Measurements from ENCODE around the gene ASMT. TPM values are rescaled to one million over a fixed set of nuclear protein-coding genes. Genes with fewer than 3 reads are reported as not detected.

ASMT gene
- total RNA-seq, 1 donor from 2014 or later = 0.30 TPM

DNA sequence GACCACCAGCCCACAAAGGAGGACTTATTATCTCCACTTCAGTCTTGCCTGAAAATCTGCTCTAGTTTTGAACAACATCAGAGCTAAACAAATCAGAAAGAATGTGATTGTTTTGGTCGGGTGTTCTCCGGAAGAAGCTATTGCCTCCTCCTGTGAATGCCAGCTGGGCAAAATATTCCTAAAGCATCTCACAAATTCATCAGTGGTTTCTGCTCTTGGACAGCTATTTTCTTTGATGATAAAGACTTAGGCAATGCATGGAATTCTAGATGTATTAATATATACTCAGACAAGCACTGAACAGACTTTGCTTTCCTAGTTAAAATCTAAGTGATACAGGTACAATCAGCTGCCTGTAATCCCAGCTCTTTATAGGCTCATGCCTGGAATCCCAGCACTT, 71.8 kb downstream of the ASMT start:
- DNase-seq (ENCODE audit: low spot score) = no peak
- H3K4me1 Mint-ChIP-seq (ENCODE audit: low read depth) = peaks cover 34% of the 10 kb centered on the region

More for the DNA sequence above, 71.8 kb downstream of the ASMT start:
- Mint-ChIP-seq H3K4me3 (ENCODE audit: unreplicated experiment) (no peak overlapping the region), H3K36me3 (ENCODE audit: low read depth) (no peaks in the 10 kb centered on the region), H3K27me3 (ENCODE audit: low read depth) (no peaks in the 10 kb centered on the region), H3K9me3 (ENCODE audit: low read depth) (peaks cover 8% of the 10 kb centered on the region), H3K27ac (ENCODE audit: unreplicated experiment) (peak overlapping the region; percentile 91)
- TF ChIP-seq, protein P1, sequence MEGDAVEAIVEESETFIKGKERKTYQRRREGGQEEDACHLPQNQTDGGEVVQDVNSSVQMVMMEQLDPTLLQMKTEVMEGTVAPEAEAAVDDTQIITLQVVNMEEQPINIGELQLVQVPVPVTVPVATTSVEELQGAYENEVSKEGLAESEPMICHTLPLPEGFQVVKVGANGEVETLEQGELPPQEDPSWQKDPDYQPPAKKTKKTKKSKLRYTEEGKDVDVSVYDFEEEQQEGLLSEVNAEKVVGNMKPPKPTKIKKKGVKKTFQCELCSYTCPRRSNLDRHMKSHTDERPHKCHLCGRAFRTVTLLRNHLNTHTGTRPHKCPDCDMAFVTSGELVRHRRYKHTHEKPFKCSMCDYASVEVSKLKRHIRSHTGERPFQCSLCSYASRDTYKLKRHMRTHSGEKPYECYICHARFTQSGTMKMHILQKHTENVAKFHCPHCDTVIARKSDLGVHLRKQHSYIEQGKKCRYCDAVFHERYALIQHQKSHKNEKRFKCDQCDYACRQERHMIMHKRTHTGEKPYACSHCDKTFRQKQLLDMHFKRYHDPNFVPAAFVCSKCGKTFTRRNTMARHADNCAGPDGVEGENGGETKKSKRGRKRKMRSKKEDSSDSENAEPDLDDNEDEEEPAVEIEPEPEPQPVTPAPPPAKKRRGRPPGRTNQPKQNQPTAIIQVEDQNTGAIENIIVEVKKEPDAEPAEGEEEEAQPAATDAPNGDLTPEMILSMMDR (IDR thresholded peaks at IDR 0.05) = no peak

Other genes with a start within 250 kb of the ASMT start
- gene SLC25A6, start 222.9 kb upstream of the ASMT start, total RNA-seq = 270 to 332 TPM (median 327 TPM) in 3 replicates
- gene ASMTL, start 162.2 kb upstream of the ASMT start, total RNA-seq = 19.6 to 29.0 TPM (median 20.2 TPM) in 3 replicates
- gene P2RY8, start 77.9 kb upstream of the ASMT start, total RNA-seq = not detected in 3 replicates
- 33.2 to 38.0 TPM (median 34.3 TPM) in 3 replicates for gene AKAP17A, start 23.5 kb upstream of the ASMT start, total RNA-seq